ES-I3 (cell line): ENCODE results near the gene RGS6.

Experiments used
- H3K36me3 ChIP-seq: 2 replicates; pipeline ENCODE4 v1.6.1; 2013; ENCODE audit warnings: mild to moderate bottlenecking, low read length, control low read depth, moderate library complexity; ENCODE audit not compliant: insufficient read depth
- H3K4me1 ChIP-seq: 2 replicates; pipeline ENCODE4 v1.6.1; 2013; ENCODE audit warnings: mild to moderate bottlenecking, control low read depth, low read length; ENCODE audit not compliant: insufficient read depth
- H3K9ac ChIP-seq: 2 replicates; pipeline ENCODE4 v1.6.1; 2013; ENCODE audit warnings: low read depth, mild to moderate bottlenecking, low read length, moderate library complexity
- H3K9me3 ChIP-seq: 2 replicates; pipeline ENCODE4 v1.6.1; 2013; ENCODE audit warnings: mild to moderate bottlenecking, low read length, moderate library complexity; ENCODE audit not compliant: control insufficient read depth, insufficient read depth

RGS6 gene

GRCh38 chr14:72543341-72543740 lies 611.1 kb downstream of the RGS6 start:
- Histone ChIP-seq H3K9ac (no peak overlapping the region), H3K9me3 (no peaks in the 10 kb centered on the region), H3K36me3 (no peaks in the 10 kb centered on the region), H3K4me1 (peaks cover 12% of the 10 kb centered on the region; the same call in 1 of the 2 replicates)

- no peak overlapping the region for H3K9ac ChIP-seq
Observed at GRCh38 chr14:72544615-72545387, 612.6 kb downstream of the RGS6 start.

GRCh38 chr14:72545411-72546311 lies 613.4 kb downstream of the RGS6 start:
- Histone ChIP-seq H3K9ac (no peak overlapping the region), H3K9me3 (no peaks in the 10 kb centered on the region), H3K4me1 (peaks cover 12% of the 10 kb centered on the region; the same call in 1 of the 2 replicates), H3K36me3 (no peaks in the 10 kb centered on the region)

More at GRCh38 chr14:72544615-72545387, 612.6 kb downstream of the RGS6 start:
- Histone ChIP-seq H3K9me3 (no peaks in the 10 kb centered on the region), H3K36me3 (no peaks in the 10 kb centered on the region), H3K4me1 (peaks cover 12% of the 10 kb centered on the region; the same call in 1 of the 2 replicates)

GRCh38 chr14:72546344-72547016 lies 614.3 kb downstream of the RGS6 start:
- Histone ChIP-seq H3K36me3 (no peaks in the 10 kb centered on the region), H3K9me3 (no peaks in the 10 kb centered on the region), H3K9ac (no peak overlapping the region), H3K4me1 (peaks cover 12% of the 10 kb centered on the region; the same call in 1 of the 2 replicates)

GRCh38 chr14:72547999-72548398 lies 615.8 kb downstream of the RGS6 start:
- peaks cover 12% of the 10 kb centered on the region; the same call in 1 of the 2 replicates for H3K4me1 ChIP-seq

GRCh38 chr14:72549026-72549425 lies 616.8 kb downstream of the RGS6 start:
- H3K9ac ChIP-seq = no peak overlapping the region
- H3K9me3 ChIP-seq = no peaks in the 10 kb centered on the region
- peaks cover 16% of the 10 kb centered on the region for H3K4me1 ChIP-seq
- no peaks in the 10 kb centered on the region for H3K36me3 ChIP-seq

More at GRCh38 chr14:72547999-72548398, 615.8 kb downstream of the RGS6 start:
- Histone ChIP-seq H3K36me3 (no peaks in the 10 kb centered on the region), H3K9me3 (no peaks in the 10 kb centered on the region), H3K9ac (no peak overlapping the region)

- Histone ChIP-seq H3K9me3 (no peaks in the 10 kb centered on the region), H3K4me1 (peaks cover 15% of the 10 kb centered on the region), H3K36me3 (no peaks in the 10 kb centered on the region), H3K9ac (no peak overlapping the region)
Observed at GRCh38 chr14:72549854-72550253, 617.6 kb downstream of the RGS6 start.

GRCh38 chr14:72550513-72550912 lies 618.3 kb downstream of the RGS6 start:
- no peak overlapping the region for H3K9ac ChIP-seq
- no peaks in the 10 kb centered on the region for H3K36me3 ChIP-seq
- peaks cover 10% of the 10 kb centered on the region; the same call in 1 of the 2 replicates for H3K4me1 ChIP-seq
- no peaks in the 10 kb centered on the region for H3K9me3 ChIP-seq

- Histone ChIP-seq H3K4me1 (peaks cover 10% of the 10 kb centered on the region; the same call in 1 of the 2 replicates), H3K36me3 (no peaks in the 10 kb centered on the region), H3K9ac (no peak overlapping the region), H3K9me3 (no peaks in the 10 kb centered on the region)
Observed at GRCh38 chr14:72552236-72552635, 620.0 kb downstream of the RGS6 start.

GRCh38 chr14:72553161-72553560 lies 620.9 kb downstream of the RGS6 start:
- Histone ChIP-seq H3K4me1 (peaks cover 10% of the 10 kb centered on the region; the same call in 1 of the 2 replicates), H3K9me3 (no peaks in the 10 kb centered on the region), H3K9ac (no peak overlapping the region), H3K36me3 (no peaks in the 10 kb centered on the region)

GRCh38 chr14:72553656-72554055 lies 621.4 kb downstream of the RGS6 start:
- Histone ChIP-seq H3K9me3 (no peaks in the 10 kb centered on the region), H3K4me1 (peaks cover 15% of the 10 kb centered on the region), H3K36me3 (no peaks in the 10 kb centered on the region), H3K9ac (no peak overlapping the region)

- no peak overlapping the region for H3K9ac ChIP-seq
- no peaks in the 10 kb centered on the region for H3K36me3 ChIP-seq
- peaks cover 22% of the 10 kb centered on the region for H3K4me1 ChIP-seq
- no peaks in the 10 kb centered on the region for H3K9me3 ChIP-seq
Observed at GRCh38 chr14:72554401-72554800, 622.2 kb downstream of the RGS6 start.

- Histone ChIP-seq H3K9ac (no peak overlapping the region), H3K9me3 (no peaks in the 10 kb centered on the region), H3K4me1 (peaks cover 29% of the 10 kb centered on the region), H3K36me3 (no peaks in the 10 kb centered on the region)
Observed at GRCh38 chr14:72554994-72555608, 622.9 kb downstream of the RGS6 start.

GRCh38 chr14:72555609-72556000 lies 623.4 kb downstream of the RGS6 start:
- Histone ChIP-seq H3K9me3 (no peaks in the 10 kb centered on the region), H3K4me1 (peaks cover 32% of the 10 kb centered on the region), H3K36me3 (no peaks in the 10 kb centered on the region), H3K9ac (no peak overlapping the region)
